ENCODE data around the gene NFAM1. TPM values are rescaled to one million over a fixed set of nuclear protein-coding genes. Genes with fewer than 3 reads are reported as not detected.

Gene NFAM1
- total RNA-seq, 1 donor from 2014 or later = 0.21 TPM

DNA sequence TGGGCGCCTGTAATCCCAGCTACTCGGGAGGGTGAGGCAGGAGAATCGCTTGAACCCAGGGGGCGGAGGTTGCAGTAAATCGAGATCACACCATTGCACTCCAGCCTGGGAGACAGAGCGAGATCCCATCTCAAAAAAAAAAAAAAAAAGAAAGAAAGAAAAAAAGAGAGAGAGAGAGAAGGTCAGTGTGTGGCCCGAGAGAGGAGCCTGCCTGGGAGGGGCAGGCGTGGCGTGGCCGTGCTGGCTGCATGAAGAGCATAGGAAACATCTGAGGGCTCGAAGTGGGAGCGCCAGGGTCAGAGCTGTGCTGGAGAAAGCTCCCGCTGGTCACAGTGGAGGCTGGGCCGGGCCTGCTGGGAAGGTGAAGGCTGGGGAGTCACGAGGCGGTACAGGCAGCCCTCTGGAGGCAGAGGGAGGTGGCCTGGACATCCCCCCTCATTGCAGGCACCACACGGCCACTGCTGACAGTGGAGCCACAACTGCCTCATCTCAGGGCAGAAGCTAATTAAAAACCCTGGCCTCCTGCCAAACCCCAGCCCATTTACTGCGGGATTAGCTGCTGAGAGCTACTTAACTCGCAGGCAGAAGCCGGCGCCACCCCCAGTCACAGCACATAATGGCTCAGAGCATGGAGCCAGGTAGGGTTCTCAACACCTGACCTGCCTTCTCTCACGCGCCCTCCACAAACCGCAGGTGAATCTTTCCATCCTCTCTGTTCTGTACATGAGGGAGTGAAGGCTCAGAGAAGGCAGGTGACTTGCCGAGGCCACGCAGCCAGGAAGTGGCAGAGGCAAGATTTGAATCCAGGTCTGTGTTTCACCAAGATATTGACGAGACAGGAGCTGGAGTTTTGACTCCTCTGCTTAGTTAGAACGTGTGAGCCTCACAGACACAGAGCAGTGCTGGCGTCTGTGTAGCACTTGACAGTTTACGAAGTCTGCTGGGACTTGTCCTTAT lies 32.6 kb downstream of the NFAM1 start:
- no peaks in the 10 kb centered on the region for H3K36me3 Mint-ChIP-seq (ENCODE audit: low read depth)
- H3K9me3 Mint-ChIP-seq = no peaks in the 10 kb centered on the region
- peaks cover 3% of the 10 kb centered on the region for H3K27me3 Mint-ChIP-seq (ENCODE audit: low read depth)
- H3K4me3 Mint-ChIP-seq (ENCODE audit: low read depth) = no peak overlapping the region
- no peak overlapping the region for H3K27ac Mint-ChIP-seq
- no peak for DNase-seq (ENCODE audit: low spot score)
- H3K4me1 Mint-ChIP-seq (ENCODE audit: low read depth) = no peaks in the 10 kb centered on the region
- intact Hi-C loops (cut with micrococcal nuclease) = no loop called here

DNA sequence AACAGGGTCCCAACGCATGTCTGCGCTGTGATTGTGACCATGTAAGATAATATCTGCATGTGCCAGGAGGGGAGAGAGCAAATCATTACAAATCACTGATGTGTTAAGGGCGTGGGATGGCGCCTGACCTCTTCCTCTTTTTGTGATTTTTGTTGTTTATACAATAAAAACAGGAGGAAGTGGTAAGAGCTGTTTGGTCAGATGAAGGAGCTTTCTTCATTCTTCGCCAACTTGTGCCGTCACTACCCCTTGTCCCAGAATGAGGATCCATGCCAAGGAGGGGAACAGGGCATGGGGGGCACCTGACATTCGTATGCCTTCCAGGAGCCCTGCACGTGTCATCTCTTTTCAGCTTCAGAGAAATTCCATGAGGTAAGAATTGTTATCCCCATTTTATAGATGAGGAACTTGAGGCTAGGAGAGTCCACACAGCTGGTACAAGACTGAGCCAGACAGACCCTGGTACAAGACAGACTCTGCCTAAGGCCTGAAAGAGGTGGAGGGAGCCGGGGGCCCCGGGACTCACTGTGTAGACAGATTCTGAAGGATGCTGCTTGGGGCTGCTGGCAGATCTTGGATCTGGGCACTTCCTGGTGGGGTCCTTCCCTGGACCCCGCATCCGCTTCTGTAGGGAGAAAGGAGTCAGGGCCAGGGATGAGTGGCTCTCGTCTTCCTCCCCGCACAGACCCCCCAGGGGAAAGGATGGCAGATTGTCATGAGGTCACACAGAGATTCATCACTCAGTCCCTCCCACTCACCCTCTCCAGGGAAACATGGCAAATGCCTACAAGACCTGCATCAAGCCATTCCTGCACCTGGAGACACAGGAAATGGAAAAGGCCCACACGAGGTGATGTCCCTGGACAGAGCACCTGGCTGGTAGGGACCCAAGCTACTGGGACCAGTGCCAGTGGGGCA lies 34.6 kb downstream of the NFAM1 start:
- Mint-ChIP-seq H3K27ac (no peak overlapping the region), H3K27me3 (ENCODE audit: low read depth) (peaks cover 3% of the 10 kb centered on the region), H3K4me3 (ENCODE audit: low read depth) (no peak overlapping the region), H3K4me1 (ENCODE audit: low read depth) (no peaks in the 10 kb centered on the region), H3K9me3 (no peaks in the 10 kb centered on the region), H3K36me3 (ENCODE audit: low read depth) (no peaks in the 10 kb centered on the region)
- DNase-seq (ENCODE audit: low spot score) = no peak
- intact Hi-C loops (cut with micrococcal nuclease) = no loop called here

- DNase-seq (ENCODE audit: low spot score) = no peak
Measured at GRCh38 chr22:42396621-42397331, 35.4 kb downstream of the NFAM1 start.

GRCh38 chr22:42389143-42389542 lies 43.1 kb downstream of the NFAM1 start:
- Mint-ChIP-seq H3K4me1 (ENCODE audit: low read depth) (no peaks in the 10 kb centered on the region), H3K27ac (no peak overlapping the region), H3K4me3 (ENCODE audit: low read depth) (no peak overlapping the region), H3K27me3 (ENCODE audit: low read depth) (peaks cover 9% of the 10 kb centered on the region), H3K9me3 (no peaks in the 10 kb centered on the region), H3K36me3 (ENCODE audit: low read depth) (no peaks in the 10 kb centered on the region)
- intact Hi-C loops (cut with micrococcal nuclease) = no loop called here
- no peak for DNase-seq (ENCODE audit: low spot score)

More at GRCh38 chr22:42396621-42397331, 35.4 kb downstream of the NFAM1 start:
- no peaks in the 10 kb centered on the region for H3K4me1 Mint-ChIP-seq (ENCODE audit: low read depth)
- no peak overlapping the region for H3K4me3 Mint-ChIP-seq (ENCODE audit: low read depth)
- intact Hi-C loops (cut with micrococcal nuclease) = no loop called here
- H3K27ac Mint-ChIP-seq = no peak overlapping the region
- no peaks in the 10 kb centered on the region for H3K9me3 Mint-ChIP-seq
- H3K27me3 Mint-ChIP-seq (ENCODE audit: low read depth) = peaks cover 8% of the 10 kb centered on the region
- H3K36me3 Mint-ChIP-seq (ENCODE audit: low read depth) = no peaks in the 10 kb centered on the region

DNA sequence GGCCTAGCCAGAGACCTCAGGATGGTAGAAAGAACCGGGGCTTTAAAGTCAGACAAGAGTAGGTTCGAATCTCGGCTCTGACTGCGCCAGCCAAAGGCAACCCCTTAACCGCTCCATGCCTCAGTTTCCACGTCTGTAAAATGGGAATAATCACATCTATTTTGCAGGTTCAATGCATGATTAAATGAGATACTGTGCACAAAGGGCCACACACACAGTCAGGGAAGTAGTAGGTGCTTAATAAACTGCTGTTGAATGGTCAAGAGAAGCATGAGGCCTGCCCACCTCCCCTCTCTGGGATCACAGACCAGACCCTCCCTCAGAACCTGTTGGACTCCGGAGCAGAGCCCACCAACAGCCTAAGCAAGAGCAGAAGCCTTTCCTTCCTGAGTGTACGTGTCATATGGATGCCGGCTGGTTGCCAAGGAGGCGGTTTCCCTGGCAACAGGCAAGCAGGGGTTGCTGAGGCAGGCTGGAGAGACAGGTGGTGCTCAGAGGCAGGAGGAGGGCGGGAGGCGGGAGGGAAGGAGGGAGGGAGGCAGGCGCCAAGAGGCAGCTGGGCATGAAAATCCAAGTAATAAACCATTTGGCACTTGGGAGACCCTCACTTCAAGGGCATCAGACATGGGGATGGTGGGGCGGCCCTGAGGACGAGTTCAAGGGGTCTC lies 43.9 kb downstream of the NFAM1 start:
- H3K4me3 Mint-ChIP-seq (ENCODE audit: low read depth) = no peak overlapping the region
- H3K27ac Mint-ChIP-seq = no peak overlapping the region
- H3K27me3 Mint-ChIP-seq (ENCODE audit: low read depth) = peaks cover 9% of the 10 kb centered on the region
- no peaks in the 10 kb centered on the region for H3K9me3 Mint-ChIP-seq
- intact Hi-C loops (cut with micrococcal nuclease) = no loop called here
- H3K36me3 Mint-ChIP-seq (ENCODE audit: low read depth) = no peaks in the 10 kb centered on the region
- no peaks in the 10 kb centered on the region for H3K4me1 Mint-ChIP-seq (ENCODE audit: low read depth)
- DNase-seq (ENCODE audit: low spot score) = no peak

DNA sequence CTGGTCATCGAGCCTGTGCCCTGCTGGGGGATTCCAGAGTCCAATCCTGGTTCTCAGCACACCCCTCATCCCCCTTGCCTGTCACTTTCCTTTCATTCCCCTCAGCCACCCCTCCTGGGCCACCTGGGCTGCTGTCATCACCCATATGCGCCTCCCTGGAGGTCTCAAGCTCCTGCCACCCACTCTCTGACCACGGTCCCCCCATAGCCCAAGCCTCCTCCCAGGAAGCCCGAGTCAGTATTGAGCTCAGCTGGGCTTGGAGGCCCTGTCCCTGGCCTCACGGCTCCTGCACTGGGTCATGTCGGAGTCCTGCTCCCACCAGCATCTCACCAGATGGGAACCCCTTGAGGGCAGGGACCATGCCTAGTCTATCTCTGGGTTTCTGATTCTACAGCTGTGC lies 44.6 kb downstream of the NFAM1 start:
- intact Hi-C loops (cut with micrococcal nuclease) = no loop called here
- peaks cover 9% of the 10 kb centered on the region for H3K27me3 Mint-ChIP-seq (ENCODE audit: low read depth)
- no peak for DNase-seq (ENCODE audit: low spot score)
- H3K36me3 Mint-ChIP-seq (ENCODE audit: low read depth) = no peaks in the 10 kb centered on the region
- H3K9me3 Mint-ChIP-seq = no peaks in the 10 kb centered on the region
- H3K27ac Mint-ChIP-seq = no peak overlapping the region
- no peaks in the 10 kb centered on the region for H3K4me1 Mint-ChIP-seq (ENCODE audit: low read depth)
- H3K4me3 Mint-ChIP-seq (ENCODE audit: low read depth) = no peak overlapping the region

GRCh38 chr22:42385696-42386095 lies 46.5 kb downstream of the NFAM1 start:
- no peak for DNase-seq (ENCODE audit: low spot score)
- H3K9me3 Mint-ChIP-seq = no peaks in the 10 kb centered on the region
- H3K36me3 Mint-ChIP-seq (ENCODE audit: low read depth) = no peaks in the 10 kb centered on the region
- H3K4me3 Mint-ChIP-seq (ENCODE audit: low read depth) = no peak overlapping the region
- intact Hi-C loops (cut with micrococcal nuclease) = no loop called here
- peaks cover 1% of the 10 kb centered on the region for H3K27me3 Mint-ChIP-seq (ENCODE audit: low read depth)
- no peaks in the 10 kb centered on the region for H3K4me1 Mint-ChIP-seq (ENCODE audit: low read depth)
- no peak overlapping the region for H3K27ac Mint-ChIP-seq

DNA sequence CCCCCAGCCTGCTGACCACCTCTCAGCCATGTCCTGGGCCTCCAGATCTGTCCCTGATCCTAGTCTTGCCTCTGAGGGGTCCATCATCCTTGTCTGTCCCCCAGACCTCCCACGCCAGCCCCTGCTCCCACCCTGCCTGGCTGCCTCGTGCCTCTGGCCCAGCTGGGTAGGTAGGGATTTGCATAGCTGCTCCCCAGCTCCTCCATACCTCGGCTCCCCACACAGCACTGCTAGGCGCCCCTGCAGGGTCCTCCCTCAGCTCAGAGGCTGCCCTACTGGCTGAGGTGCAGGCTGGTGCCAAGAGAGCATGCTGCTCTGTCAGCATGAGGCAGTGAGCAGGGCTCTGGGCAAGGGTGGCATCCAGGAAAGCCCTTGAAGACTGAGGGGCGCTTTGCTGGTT lies 47.7 kb downstream of the NFAM1 start:
- intact Hi-C loops (cut with micrococcal nuclease) = no loop called here
- H3K27me3 Mint-ChIP-seq (ENCODE audit: low read depth) = no peaks in the 10 kb centered on the region

GRCh38 chr22:42383851-42384417 lies 48.3 kb downstream of the NFAM1 start:
- Mint-ChIP-seq H3K4me1 (ENCODE audit: low read depth) (no peaks in the 10 kb centered on the region), H3K9me3 (no peaks in the 10 kb centered on the region), H3K4me3 (ENCODE audit: low read depth) (no peak overlapping the region), H3K27ac (no peak overlapping the region), H3K36me3 (ENCODE audit: low read depth) (no peaks in the 10 kb centered on the region), H3K27me3 (ENCODE audit: low read depth) (no peaks in the 10 kb centered on the region)
- intact Hi-C loops (cut with micrococcal nuclease) = no loop called here
- no peak for DNase-seq (ENCODE audit: low spot score)

More for the DNA sequence above, 47.7 kb downstream of the NFAM1 start:
- Mint-ChIP-seq H3K4me3 (ENCODE audit: low read depth) (no peak overlapping the region), H3K4me1 (ENCODE audit: low read depth) (no peaks in the 10 kb centered on the region), H3K36me3 (ENCODE audit: low read depth) (no peaks in the 10 kb centered on the region), H3K9me3 (no peaks in the 10 kb centered on the region), H3K27ac (no peak overlapping the region)
- DNase-seq (ENCODE audit: low spot score) = no peak

GRCh38 chr22:42383287-42383686 lies 48.9 kb downstream of the NFAM1 start:
- Mint-ChIP-seq H3K27ac (no peak overlapping the region), H3K4me1 (ENCODE audit: low read depth) (no peaks in the 10 kb centered on the region), H3K4me3 (ENCODE audit: low read depth) (no peak overlapping the region), H3K9me3 (no peaks in the 10 kb centered on the region), H3K36me3 (ENCODE audit: low read depth) (no peaks in the 10 kb centered on the region), H3K27me3 (ENCODE audit: low read depth) (no peaks in the 10 kb centered on the region)
- intact Hi-C loops (cut with micrococcal nuclease) = no loop called here
- DNase-seq (ENCODE audit: low spot score) = no peak

- DNase-seq (ENCODE audit: low spot score) = no peak
- intact Hi-C loops (cut with micrococcal nuclease) = no loop called here
- Mint-ChIP-seq H3K27me3 (ENCODE audit: low read depth) (peaks cover 2% of the 10 kb centered on the region), H3K9me3 (no peaks in the 10 kb centered on the region), H3K4me1 (ENCODE audit: low read depth) (no peaks in the 10 kb centered on the region), H3K36me3 (ENCODE audit: low read depth) (no peaks in the 10 kb centered on the region), H3K4me3 (ENCODE audit: low read depth) (no peak overlapping the region), H3K27ac (no peak overlapping the region)
Measured at GRCh38 chr22:42380769-42381551, 51.2 kb downstream of the NFAM1 start.

All from activated T-helper 2 cell treated with anti-CD3 and anti-CD28 coated beads, Interferon-gamma antibody, Interleukin-2, Interleukin-4, amounts not matched to agents 10 μg/mL and 5 μg/mL and 100 μg/mL, durations not matched to agents 14 hours and 24 hours and 36 hours (primary cell).